Measurements from ENCODE around the gene GNG4.
"Not testable (repeated sequence)": the region's sequence is repeated elsewhere in the genome, so short reads cannot be mapped to it uniquely, and the experiment has no call there.

GNG4 gene

GRCh38 chr1:235624721-235625333 lies 24.8 kb downstream of the GNG4 start:
- DNase-seq (ENCODE audit: low read depth), result no peak

GRCh38 chr1:235622936-235623779 lies 26.4 kb downstream of the GNG4 start:
- DNase-seq (ENCODE audit: low read depth), result no peak

GRCh38 chr1:235619149-235619548 lies 30.4 kb downstream of the GNG4 start:
- DNase-seq (ENCODE audit: low read depth), result not testable (repeated sequence)

- DNase-seq (ENCODE audit: low read depth), result peak; percentile 35
Observed at GRCh38 chr1:235617808-235618207, 31.8 kb downstream of the GNG4 start.

DNA sequence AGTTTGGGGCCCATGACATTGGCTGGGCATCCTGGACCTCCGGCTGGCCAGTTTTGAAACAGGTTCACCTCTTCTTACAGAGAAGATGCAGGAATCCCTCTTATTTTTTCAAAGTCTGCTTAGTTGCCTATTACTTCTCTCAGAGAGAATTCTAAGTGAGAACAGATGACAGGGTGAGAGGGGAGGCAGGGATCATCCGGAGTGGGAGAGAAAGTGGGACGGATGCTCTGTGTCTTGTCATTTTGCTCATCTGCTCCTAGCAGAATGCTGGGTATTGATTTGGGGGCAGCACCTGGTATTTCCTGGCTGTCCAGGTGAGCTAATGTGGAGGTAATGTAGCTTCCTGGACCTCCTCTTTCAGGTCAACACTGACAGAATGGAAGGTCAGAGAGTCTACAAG lies 32.4 kb downstream of the GNG4 start:
- DNase-seq (ENCODE audit: low read depth), result no peak

- no peak for DNase-seq (ENCODE audit: low read depth)
Observed at GRCh38 chr1:235614442-235614954, 35.1 kb downstream of the GNG4 start.

GRCh38 chr1:235613602-235614001 lies 36.0 kb downstream of the GNG4 start:
- no peak for DNase-seq (ENCODE audit: low read depth)

DNA sequence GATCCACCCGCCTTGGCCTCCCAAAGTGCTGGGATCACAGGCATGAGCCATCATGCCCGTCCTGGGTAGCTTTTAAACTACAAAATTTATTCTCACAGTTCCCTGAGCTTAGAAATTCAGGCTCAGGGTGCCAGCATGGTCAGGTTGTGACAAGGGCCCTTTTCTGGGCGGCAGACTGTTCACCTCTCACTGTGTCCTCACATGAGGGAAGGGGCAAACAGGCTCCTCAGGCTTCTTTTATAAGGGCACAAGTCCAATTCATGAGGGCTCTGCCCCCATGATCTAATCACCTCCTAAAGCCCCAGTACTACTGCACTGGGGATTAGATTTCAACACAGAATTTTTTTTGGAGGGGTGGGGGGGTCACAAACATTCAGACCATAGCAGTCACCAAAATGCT lies 36.8 kb downstream of the GNG4 start:
- DNase-seq (ENCODE audit: low read depth), result no peak

DNA sequence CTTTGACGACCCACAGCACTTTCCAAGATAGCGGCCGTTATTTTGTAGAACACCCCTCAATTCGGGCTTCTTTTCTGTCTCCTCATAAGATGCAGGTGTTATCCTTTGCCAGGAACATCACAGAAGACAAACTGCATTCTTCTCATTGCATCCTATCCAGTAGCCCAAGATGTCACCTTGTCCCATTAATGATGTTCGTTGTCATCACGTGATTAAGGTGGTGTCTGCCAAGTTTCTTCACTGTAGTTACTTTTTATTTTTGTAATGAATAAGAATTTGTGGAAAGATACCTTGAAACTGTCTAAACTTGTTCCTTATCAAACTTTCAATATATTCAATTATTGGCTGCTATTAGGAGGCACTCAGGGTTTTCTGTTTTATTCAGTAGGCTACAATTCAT lies 39.4 kb downstream of the GNG4 start:
- no peak for DNase-seq (ENCODE audit: low read depth)

DNA sequence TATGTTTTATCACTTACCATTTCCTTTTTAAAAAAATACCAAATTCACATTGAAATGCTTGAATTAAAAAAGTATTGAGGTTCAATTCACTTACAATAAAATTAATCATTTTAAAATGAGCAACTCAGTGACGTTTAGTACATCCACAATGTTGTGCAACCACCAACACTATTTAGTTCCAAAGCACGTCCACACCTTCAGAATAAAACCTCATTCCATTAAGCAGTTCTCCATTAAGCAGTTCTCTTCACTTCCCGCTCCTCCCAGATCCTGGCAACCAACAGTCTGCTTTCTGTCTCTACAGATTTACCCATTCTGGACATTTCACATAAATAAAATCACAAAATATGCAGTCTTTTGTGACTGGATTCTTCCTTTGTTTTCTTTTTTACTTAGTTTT lies 41.3 kb downstream of the GNG4 start:
- DNase-seq (ENCODE audit: low read depth), result no peak

- no peak for DNase-seq (ENCODE audit: low read depth)
Observed at GRCh38 chr1:235607284-235607683, 42.3 kb downstream of the GNG4 start.

DNA sequence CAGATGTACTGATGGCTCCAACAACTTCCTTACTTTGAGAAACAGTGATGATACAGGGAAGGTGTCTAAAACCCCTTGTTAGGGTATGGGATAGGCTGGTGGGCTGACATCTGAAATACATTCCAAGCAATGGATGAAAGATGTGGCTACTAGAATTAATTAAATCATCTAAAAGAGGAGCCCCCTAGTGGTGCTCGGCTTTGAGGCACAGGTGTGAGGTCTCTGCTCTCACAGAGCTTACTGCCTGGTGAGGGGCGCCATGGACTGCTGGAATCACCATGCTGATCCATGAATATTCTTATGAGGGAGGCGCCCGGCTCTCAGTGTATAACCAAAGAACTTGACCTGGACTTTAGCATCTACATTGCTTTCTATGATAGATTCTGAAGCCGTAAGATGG lies 48.5 kb downstream of the GNG4 start:
- no peak for DNase-seq (ENCODE audit: low read depth)

DNA sequence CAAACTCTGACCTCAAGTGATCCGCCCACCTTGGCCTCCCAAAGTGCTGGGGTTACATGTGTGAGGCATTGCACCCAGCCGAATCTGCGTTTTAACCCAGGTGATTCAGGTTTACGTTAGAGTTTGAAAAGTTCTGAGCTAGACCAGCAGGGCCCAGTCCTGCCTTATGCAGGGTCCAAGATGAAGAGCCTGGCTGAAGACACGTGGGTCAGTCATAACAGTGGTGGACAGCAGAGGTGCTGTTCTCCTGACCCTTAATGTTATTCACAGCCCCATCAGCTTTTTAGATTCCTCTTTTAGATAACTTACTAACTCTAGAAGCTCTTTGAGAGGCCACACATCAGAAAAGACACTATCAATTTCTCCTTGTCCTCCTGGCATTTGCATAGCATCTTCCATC lies 50.0 kb downstream of the GNG4 start:
- DNase-seq (ENCODE audit: low read depth), result no peak

GRCh38 chr1:235597867-235598553 lies 51.6 kb downstream of the GNG4 start:
- peak; percentile 39 for DNase-seq (ENCODE audit: low read depth)

GRCh38 chr1:235595079-235595478 lies 54.5 kb downstream of the GNG4 start:
- no peak for DNase-seq (ENCODE audit: low read depth)

DNA sequence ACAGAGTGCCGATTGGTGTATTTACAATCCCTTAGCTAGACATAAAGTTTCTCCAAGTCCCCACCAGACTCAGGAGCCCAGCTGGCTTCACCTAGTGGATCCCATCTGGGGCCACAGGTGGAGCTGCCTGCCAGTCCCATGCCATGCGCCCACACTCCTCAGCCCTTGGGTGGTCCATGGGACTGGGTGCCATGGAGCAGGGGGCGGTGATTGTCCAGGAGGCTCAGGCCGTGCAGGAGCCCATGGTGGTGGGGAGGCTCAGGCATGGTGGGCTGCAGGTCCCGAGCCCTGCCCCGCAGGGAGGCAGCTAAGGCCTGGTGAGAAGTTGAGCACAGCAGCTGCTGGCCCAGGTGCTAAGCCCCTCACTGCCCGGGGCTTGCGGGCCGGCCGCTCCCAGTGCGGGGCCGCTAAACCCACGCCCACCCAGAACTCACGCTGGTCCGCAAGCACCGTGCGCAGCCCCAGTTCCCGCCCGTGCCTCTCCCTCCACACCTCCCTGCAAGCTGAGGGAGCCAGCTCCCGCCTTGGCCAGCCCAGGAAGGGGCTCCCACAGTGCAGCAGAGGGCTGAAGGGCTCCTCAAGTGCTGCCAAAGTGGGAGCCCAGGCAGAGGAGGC lies 55.2 kb downstream of the GNG4 start:
- not testable (repeated sequence) for DNase-seq (ENCODE audit: low read depth)

DNA sequence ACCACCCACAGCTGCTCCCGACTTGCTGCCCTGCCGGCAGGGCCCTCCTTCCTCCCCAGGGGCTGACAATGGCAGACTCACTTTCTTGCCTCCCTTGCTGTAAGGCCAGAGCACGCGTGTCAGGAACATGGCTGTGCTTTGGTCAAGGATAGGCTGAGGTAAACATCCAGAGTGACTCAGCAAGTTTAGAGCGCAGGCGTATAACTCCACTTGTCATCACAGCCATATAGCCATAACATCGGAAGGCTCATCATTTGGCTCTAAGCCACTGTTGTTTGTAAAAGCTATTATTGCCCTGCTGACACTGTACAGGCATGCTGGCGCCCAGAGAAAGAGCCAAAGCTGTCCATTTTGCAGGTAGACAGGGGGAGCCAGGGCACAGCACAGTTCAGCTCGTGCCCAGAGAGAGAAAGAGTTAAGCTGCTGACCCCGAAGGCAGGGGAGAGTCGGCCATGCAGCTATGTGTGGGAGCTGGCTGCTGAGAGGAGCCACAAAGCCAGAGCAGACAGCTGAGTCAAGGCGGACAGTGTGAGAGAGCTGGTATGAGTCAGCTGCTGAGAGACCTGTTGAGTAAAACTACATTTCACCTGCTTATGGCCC lies 60.6 kb downstream of the GNG4 start:
- DNase-seq (ENCODE audit: low read depth), result no peak

DNA sequence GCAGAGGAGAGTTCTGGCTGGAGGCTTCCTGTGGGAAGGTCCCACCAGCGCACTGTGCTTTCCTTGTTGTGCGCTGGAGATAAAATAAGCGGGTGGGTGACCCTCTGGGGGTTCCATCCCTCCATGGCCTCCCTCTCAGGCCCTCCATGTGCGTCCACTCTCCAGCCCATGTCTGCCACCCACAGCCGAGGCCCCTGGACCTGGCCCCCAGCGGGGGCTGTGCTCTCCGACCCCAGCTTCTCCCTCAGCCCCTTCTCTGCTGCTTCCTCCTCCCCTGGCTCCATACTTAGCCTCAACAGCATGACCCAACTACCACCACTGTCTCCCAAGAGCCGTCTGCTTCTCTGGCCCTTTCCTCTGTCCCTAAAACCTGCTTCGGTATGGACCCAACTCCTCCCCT lies 61.4 kb downstream of the GNG4 start:
- no peak for DNase-seq (ENCODE audit: low read depth)

GRCh38 chr1:235586992-235587391 lies 62.6 kb downstream of the GNG4 start:
- no peak for DNase-seq (ENCODE audit: low read depth)

DNA sequence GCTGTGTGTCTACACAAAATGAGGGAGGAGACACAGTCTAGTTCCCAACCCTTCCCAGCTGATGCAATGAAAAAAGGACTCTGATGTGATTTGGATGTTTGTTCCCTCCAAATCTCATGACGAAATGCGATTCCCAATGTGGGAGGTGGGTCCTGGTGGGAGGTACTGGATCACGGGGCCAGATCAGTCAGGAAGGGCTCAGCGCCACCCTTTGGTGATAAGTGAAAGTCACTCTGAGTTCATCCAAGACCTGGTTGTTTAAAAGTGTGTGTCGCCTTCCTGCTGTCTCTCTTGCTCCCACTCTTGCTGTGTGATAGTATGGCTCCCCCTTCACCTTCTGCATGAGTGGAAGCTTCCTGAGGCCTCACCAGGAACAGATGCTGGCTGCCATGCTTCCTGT lies 63.2 kb downstream of the GNG4 start:
- no peak for DNase-seq (ENCODE audit: low read depth)

DNA sequence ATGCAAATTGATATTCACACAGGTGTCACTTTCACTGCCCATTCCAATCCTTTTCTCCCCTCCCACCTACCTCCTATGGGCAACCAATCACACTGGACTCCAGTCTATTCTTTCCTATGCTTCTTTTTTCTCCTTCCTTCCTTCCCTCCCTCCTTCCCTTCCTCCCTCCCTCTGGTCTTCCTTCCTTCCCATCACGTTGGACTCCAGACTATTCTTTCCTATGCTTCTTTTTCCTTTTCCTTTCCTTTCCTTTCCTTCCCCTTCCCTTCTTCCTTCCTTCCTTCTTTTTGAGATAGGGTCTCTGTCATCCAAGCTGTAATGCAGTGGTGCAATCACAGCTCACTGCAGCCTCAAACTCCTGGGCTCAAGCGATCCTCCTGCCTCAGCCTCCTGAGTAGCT lies 64.6 kb downstream of the GNG4 start:
- no peak for DNase-seq (ENCODE audit: low read depth)

GRCh38 chr1:235583511-235584001 lies 66.0 kb downstream of the GNG4 start:
- no peak for DNase-seq (ENCODE audit: low read depth)
